Thyroid gland (tissue), 4 donors: ENCODE results near the gene ARPC2.

ENCODE experiments used
- POLR2A ChIP-seq, 2 donors: fragments of 450-650 bp; IDR thresholded peaks; one replicate each; pipeline ENCODE4 v1.6.1; 2017; ENCODE audit warnings: antibody characterized with exemption in 2 of 2, mild to moderate bottlenecking in 2 of 2, moderate library complexity in 1 of 2
- TF ChIP-seq, protein P1 (sequence below), 6 experiments: fragments of 200-600 bp in 3 of 6; fragments of 450-650 bp in 3 of 6; sonication (generic) in 3 of 6; IDR thresholded peaks; one replicate each; pipeline ENCODE4 v1.5.1; 2016 to 2019; ENCODE audit warnings: antibody characterized with exemption in 6 of 6, mild to moderate bottlenecking in 2 of 6, inconsistent platforms in 1 of 6, moderate library complexity in 1 of 6

DNA sequence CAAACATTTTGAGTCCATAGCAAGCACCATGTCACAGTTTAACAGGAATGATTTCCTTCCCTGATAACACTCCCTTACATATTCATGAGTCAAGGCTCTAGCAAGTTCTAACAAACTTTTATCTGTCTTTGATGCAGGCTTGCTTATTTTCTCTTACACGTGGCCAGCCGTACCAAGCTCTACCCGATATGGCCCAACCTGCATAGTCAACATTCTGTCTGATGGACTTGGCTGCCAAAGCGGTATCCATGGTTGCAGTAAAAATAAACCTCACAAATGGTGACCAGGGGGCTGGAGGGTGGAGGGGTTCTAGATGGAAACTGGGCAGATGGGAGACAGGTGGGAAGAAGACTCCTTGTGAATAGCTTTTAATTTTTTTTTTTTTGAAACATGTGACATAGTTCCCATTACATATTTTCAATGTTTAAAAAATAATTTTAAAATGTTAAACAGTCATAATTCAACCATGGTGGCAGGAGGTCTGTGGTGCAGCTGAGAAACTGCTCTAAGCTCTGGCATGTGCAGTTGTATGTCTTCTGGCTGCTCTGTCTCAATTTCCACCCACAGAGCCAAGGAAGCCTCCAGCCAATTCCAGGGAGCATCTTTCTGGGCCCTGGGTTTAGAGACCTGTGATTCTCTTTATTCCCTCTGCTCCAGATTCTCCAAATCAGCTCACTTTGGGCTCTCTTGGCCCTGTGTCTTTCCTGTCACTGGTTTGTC, 29.5 kb upstream of the ARPC2 start:
- TF ChIP-seq, protein P1, sequence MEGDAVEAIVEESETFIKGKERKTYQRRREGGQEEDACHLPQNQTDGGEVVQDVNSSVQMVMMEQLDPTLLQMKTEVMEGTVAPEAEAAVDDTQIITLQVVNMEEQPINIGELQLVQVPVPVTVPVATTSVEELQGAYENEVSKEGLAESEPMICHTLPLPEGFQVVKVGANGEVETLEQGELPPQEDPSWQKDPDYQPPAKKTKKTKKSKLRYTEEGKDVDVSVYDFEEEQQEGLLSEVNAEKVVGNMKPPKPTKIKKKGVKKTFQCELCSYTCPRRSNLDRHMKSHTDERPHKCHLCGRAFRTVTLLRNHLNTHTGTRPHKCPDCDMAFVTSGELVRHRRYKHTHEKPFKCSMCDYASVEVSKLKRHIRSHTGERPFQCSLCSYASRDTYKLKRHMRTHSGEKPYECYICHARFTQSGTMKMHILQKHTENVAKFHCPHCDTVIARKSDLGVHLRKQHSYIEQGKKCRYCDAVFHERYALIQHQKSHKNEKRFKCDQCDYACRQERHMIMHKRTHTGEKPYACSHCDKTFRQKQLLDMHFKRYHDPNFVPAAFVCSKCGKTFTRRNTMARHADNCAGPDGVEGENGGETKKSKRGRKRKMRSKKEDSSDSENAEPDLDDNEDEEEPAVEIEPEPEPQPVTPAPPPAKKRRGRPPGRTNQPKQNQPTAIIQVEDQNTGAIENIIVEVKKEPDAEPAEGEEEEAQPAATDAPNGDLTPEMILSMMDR (IDR thresholded peaks at IDR 0.05) = no peak
- no peak for TF ChIP-seq POLR2A (IDR thresholded peaks at IDR 0.05)
